HG03159 (cell line): Measurements from ENCODE around the gene FAM117B.
"Not testable (repeated sequence)": the region's sequence is repeated elsewhere in the genome, so short reads cannot be mapped to it uniquely, and the experiment has no call there.

Experiments
- ATAC-seq: cut with Tn5 transposase; IDR thresholded peaks from one replicate; pipeline ENCODE4 v1.9.1; 2021; ENCODE audit warnings: mild to moderate bottlenecking, moderate library complexity; ENCODE audit not compliant: unreplicated experiment

FAM117B gene

DNA sequence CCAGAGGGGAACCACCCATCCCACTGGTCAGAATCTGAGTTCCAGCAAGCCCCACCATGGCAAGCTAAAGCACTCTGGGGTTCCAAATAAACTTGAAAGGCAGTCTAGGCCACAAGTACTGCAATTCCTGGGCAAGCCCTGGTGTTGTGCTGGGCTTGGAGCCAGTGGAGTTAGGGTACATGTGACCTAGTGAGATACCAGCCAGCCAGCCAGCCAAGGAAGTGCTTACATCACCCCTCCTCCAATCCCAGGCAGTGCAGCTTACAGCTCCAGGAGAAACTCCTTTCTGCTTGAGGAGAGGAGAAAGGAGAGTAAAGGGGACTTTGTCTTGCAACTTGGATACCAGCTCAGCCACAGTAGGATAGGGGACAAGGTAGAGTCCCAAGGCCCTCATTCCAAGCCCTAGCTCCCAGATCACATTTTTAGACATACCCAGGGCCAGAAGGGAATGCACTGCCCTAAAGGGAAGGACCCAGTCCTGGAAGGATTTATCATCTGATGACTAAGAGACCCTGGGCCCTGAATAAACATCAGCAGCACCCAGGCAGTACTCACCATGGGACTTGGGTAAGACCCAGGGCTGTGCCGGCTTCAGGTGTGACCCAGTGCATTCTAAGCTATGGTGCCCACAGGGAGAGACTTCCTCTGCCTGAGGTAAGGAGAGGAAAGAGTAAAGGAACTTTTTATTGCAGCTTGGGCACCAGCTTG lies 172.8 kb downstream of the FAM117B start:
- ATAC-seq, result not testable (repeated sequence)

DNA sequence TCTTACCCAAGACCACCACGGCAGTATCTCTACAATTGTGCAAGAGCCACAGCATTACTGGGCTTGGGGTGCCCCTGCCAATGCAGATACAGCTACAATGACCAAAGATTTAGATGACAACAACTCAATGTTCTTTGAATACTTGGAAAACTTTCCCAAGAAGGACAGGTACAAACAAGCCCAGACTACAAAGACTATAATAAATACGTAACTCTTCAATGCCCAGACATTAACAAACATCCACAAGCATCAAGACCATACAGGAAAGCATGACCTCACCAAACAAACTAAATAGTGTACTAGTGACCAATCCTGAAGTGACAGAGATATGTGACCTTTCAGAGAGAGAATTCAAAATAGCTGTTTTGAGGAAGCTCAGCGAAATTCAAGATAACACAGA lies 174.0 kb downstream of the FAM117B start:
- no peak for ATAC-seq

GRCh38 chr2:202813387-202813786 lies 178.6 kb downstream of the FAM117B start:
- no peak for ATAC-seq

- no peak for ATAC-seq
Observed at GRCh38 chr2:202814226-202814625, 179.5 kb downstream of the FAM117B start.

GRCh38 chr2:202815548-202816360 lies 181.0 kb downstream of the FAM117B start:
- ATAC-seq, result no peak

- ATAC-seq, result no peak
Observed at GRCh38 chr2:202817771-202818170, 183.0 kb downstream of the FAM117B start.

DNA sequence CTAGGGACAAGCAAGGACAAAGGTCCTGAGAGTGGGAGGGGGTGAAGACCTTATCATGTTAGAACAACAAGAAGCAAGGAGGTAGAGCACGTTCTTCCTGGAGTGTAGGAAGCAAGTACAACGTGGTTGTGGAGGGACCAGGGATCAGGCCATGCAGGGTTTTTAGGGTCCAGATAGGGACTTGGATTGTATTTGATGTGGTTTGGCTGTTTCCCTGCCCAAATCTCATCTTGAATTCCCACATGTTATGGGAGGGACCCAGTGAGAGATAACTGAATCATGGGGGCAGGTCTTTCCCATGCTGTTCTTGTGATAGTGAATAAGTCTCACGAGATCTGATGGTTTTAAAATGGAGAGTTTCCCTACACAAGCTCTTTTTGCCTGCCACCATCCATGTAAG lies 183.6 kb downstream of the FAM117B start:
- ATAC-seq, result no peak
